Stomach (tissue), 4 donors: ENCODE measurements around the gene FOXO1.

Experiments used
- EP300 ChIP-seq: sonication (generic); formaldehyde crosslinking; IDR thresholded peaks from one replicate; pipeline ENCODE4 v1.6.1; 2017; ENCODE audit warnings: antibody characterized with exemption
- POLR2A ChIP-seq, 4 donors: fragments of 450-650 bp; IDR thresholded peaks; one replicate each; pipeline ENCODE4 v1.6.1; 2016; ENCODE audit warnings: antibody characterized with exemption in 4 of 4, control low read depth in 2 of 4, mild to moderate bottlenecking in 1 of 4, moderate library complexity in 1 of 4
- POLR2AphosphoS5 ChIP-seq, 3 donors: sonication (generic); formaldehyde crosslinking; IDR thresholded peaks; one replicate each; pipeline ENCODE4 v1.6.1; 2016; ENCODE audit warnings: antibody characterized with exemption in 3 of 3
- TF ChIP-seq, protein P1 (sequence below), 7 experiments: fragments of 450-650 bp in 4 of 7; fragments of 200-600 bp in 3 of 7; sonication (generic) in 3 of 7; IDR thresholded peaks; one replicate each; pipeline ENCODE4 v1.5.1; 2016 to 2019; ENCODE audit warnings: antibody characterized with exemption in 7 of 7, control low read depth in 2 of 7, mild to moderate bottlenecking in 1 of 7

DNA sequence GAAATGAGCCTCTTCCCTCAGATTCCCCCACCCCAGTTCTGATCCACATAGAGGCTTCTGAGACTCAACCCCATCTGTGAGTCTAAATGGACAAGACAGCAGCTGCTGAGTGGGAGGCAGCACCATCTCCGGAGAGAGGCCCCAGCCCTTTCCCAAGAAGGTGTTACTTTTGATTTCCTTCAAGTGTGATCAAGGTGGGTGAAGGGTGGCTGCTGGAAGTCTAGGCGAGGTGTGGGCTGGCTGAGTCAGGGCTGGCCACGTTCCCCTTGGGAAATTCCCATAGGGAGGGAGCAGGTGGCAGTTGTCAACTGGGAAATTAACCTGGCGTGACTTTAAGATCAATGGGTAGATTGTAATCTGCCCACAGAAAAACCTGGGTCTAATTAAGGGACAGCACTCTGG lies 148.0 kb downstream of the FOXO1 start:
- TF ChIP-seq, protein P1, sequence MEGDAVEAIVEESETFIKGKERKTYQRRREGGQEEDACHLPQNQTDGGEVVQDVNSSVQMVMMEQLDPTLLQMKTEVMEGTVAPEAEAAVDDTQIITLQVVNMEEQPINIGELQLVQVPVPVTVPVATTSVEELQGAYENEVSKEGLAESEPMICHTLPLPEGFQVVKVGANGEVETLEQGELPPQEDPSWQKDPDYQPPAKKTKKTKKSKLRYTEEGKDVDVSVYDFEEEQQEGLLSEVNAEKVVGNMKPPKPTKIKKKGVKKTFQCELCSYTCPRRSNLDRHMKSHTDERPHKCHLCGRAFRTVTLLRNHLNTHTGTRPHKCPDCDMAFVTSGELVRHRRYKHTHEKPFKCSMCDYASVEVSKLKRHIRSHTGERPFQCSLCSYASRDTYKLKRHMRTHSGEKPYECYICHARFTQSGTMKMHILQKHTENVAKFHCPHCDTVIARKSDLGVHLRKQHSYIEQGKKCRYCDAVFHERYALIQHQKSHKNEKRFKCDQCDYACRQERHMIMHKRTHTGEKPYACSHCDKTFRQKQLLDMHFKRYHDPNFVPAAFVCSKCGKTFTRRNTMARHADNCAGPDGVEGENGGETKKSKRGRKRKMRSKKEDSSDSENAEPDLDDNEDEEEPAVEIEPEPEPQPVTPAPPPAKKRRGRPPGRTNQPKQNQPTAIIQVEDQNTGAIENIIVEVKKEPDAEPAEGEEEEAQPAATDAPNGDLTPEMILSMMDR (IDR thresholded peaks at IDR 0.05) = no peak
- TF ChIP-seq POLR2A (IDR thresholded peaks at IDR 0.05) (no peak), EP300 (no peak), POLR2AphosphoS5 (IDR thresholded peaks at IDR 0.05) (no peak)
